ENCODE results near the gene BRD1. TPM values are rescaled to one million over a fixed set of nuclear protein-coding genes. Genes with fewer than 3 reads are reported as not detected.

The BRD1 gene
- polyA plus RNA-seq, 3 donors: 0.61 to 13.8 (median 0.86) TPM

GRCh38 chr22:49751966-49752597 is 75.6 kb downstream of the BRD1 start:
- Mint-ChIP-seq H3K9me3 (peaks cover 12 to 20% (median 15%) of the 10 kb centered on the region in 7 donors), H3K4me3 (no peak overlapping the region), H3K27ac (no peak overlapping the region), H3K4me1 (no peaks in the 10 kb centered on the region), H3K27me3 (ENCODE audit: low read depth in 3 of 3) (peaks cover 0 to 6% (median 2%) of the 10 kb centered on the region in 3 donors), H3K36me3 (no peaks in the 10 kb centered on the region)
- Histone ChIP-seq H2AFZ (ENCODE audit: insufficient read depth, low read depth, low read length, poor library complexity, severe bottlenecking) (no peak overlapping the region), H3K4me1 (ENCODE audit: control insufficient read depth in 1 of 2, insufficient read depth in 2 of 2, low read length in 2 of 2) (no peaks in the 10 kb centered on the region), H3K4me3 (replicated peaks in 1 of 3; ENCODE audit: low read depth in 2 of 3, low read length in 3 of 3) (no peak overlapping the region), H3K27ac (ENCODE audit: low read depth in 1 of 2, low read length in 2 of 2) (no peak overlapping the region), H4K20me1 (ENCODE audit: insufficient read depth, low read length) (no peaks in the 10 kb centered on the region), H3K27me3 (ENCODE audit: control insufficient read depth in 2 of 2, insufficient read depth in 2 of 2, low read length in 2 of 2) (no peaks in the 10 kb centered on the region), H3K9me3 (replicated peaks in 1 of 2; ENCODE audit: control insufficient read depth in 1 of 2, insufficient read depth in 1 of 2, low read length in 2 of 2) (peaks cover 13 to 17% of the 10 kb centered on the region in 2 donors), H3K9ac (ENCODE audit: insufficient read depth, low read length, poor library complexity, severe bottlenecking) (no peak overlapping the region), H3K36me3 (replicated peaks in 1 of 2; ENCODE audit: control insufficient read depth in 1 of 2, insufficient read depth in 2 of 2, low read length in 2 of 2) (no peaks in the 10 kb centered on the region), H3K4me2 (replicated peaks; ENCODE audit: extremely low read depth, low read length, poor library complexity, severe bottlenecking) (no peak overlapping the region), H3K79me2 (ENCODE audit: insufficient read depth, low read length) (no peaks in the 10 kb centered on the region)
- TF ChIP-seq CTCF (IDR thresholded peaks at IDR 0.05): no peak
- 95% methylated on average over 17 of the region's 17 CpGs for WGBS (ENCODE audit: insufficient coverage)
- DNase-seq: no peak
- intact Hi-C loops (cut with micrococcal nuclease): no loop called here

- H3K27ac ChIP-seq (ENCODE audit: low read depth in 1 of 2, low read length in 2 of 2): no peak overlapping the region
- no peak overlapping the region for H3K4me2 ChIP-seq (replicated peaks; ENCODE audit: extremely low read depth, low read length, poor library complexity, severe bottlenecking)
- intact Hi-C loops (cut with micrococcal nuclease): no loop called here
- no peak for DNase-seq
- no peaks in the 10 kb centered on the region for H3K4me1 ChIP-seq (ENCODE audit: control insufficient read depth in 1 of 2, insufficient read depth in 2 of 2, low read length in 2 of 2)
- no peak for TF ChIP-seq CTCF (IDR thresholded peaks at IDR 0.05)
- H3K79me2 ChIP-seq (ENCODE audit: insufficient read depth, low read length): no peaks in the 10 kb centered on the region
- H3K27me3 ChIP-seq (ENCODE audit: control insufficient read depth in 2 of 2, insufficient read depth in 2 of 2, low read length in 2 of 2): no peaks in the 10 kb centered on the region
- peak overlapping the region in 1 of 7 donors; percentile 25 for H3K27ac Mint-ChIP-seq
- H3K36me3 Mint-ChIP-seq: no peaks in the 10 kb centered on the region
- no peak overlapping the region for H3K9ac ChIP-seq (ENCODE audit: insufficient read depth, low read length, poor library complexity, severe bottlenecking)
- H2AFZ ChIP-seq (ENCODE audit: insufficient read depth, low read depth, low read length, poor library complexity, severe bottlenecking): no peak overlapping the region
- 91% methylated on average over 13 of the region's 19 CpGs for WGBS (ENCODE audit: insufficient coverage)
- H3K4me3 ChIP-seq (replicated peaks in 1 of 3; ENCODE audit: low read depth in 2 of 3, low read length in 3 of 3): no peak overlapping the region
- no peaks in the 10 kb centered on the region for H4K20me1 ChIP-seq (ENCODE audit: insufficient read depth, low read length)
- H3K9me3 Mint-ChIP-seq: peaks cover 17 to 23% (median 22%) of the 10 kb centered on the region in 7 donors
- H3K4me1 Mint-ChIP-seq: no peaks in the 10 kb centered on the region
- peaks cover 0 to 6% (median 2%) of the 10 kb centered on the region in 3 donors for H3K27me3 Mint-ChIP-seq (ENCODE audit: low read depth in 3 of 3)
- H3K4me3 Mint-ChIP-seq: no peak overlapping the region
- H3K36me3 ChIP-seq (replicated peaks in 1 of 2; ENCODE audit: control insufficient read depth in 1 of 2, insufficient read depth in 2 of 2, low read length in 2 of 2): no peaks in the 10 kb centered on the region
- H3K9me3 ChIP-seq (replicated peaks in 1 of 2; ENCODE audit: control insufficient read depth in 1 of 2, insufficient read depth in 1 of 2, low read length in 2 of 2): peaks cover 19 to 21% of the 10 kb centered on the region in 2 donors
These were observed 76.2 kb downstream of the BRD1 start for GRCh38 chr22:49751318-49751965.

Data from CD14-positive monocyte (primary cell).